ENCODE measurements around the gene SPAG9.

The SPAG9 gene, protein sequence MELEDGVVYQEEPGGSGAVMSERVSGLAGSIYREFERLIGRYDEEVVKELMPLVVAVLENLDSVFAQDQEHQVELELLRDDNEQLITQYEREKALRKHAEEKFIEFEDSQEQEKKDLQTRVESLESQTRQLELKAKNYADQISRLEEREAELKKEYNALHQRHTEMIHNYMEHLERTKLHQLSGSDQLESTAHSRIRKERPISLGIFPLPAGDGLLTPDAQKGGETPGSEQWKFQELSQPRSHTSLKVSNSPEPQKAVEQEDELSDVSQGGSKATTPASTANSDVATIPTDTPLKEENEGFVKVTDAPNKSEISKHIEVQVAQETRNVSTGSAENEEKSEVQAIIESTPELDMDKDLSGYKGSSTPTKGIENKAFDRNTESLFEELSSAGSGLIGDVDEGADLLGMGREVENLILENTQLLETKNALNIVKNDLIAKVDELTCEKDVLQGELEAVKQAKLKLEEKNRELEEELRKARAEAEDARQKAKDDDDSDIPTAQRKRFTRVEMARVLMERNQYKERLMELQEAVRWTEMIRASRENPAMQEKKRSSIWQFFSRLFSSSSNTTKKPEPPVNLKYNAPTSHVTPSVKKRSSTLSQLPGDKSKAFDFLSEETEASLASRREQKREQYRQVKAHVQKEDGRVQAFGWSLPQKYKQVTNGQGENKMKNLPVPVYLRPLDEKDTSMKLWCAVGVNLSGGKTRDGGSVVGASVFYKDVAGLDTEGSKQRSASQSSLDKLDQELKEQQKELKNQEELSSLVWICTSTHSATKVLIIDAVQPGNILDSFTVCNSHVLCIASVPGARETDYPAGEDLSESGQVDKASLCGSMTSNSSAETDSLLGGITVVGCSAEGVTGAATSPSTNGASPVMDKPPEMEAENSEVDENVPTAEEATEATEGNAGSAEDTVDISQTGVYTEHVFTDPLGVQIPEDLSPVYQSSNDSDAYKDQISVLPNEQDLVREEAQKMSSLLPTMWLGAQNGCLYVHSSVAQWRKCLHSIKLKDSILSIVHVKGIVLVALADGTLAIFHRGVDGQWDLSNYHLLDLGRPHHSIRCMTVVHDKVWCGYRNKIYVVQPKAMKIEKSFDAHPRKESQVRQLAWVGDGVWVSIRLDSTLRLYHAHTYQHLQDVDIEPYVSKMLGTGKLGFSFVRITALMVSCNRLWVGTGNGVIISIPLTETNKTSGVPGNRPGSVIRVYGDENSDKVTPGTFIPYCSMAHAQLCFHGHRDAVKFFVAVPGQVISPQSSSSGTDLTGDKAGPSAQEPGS (N-terminal part only)

DNA sequence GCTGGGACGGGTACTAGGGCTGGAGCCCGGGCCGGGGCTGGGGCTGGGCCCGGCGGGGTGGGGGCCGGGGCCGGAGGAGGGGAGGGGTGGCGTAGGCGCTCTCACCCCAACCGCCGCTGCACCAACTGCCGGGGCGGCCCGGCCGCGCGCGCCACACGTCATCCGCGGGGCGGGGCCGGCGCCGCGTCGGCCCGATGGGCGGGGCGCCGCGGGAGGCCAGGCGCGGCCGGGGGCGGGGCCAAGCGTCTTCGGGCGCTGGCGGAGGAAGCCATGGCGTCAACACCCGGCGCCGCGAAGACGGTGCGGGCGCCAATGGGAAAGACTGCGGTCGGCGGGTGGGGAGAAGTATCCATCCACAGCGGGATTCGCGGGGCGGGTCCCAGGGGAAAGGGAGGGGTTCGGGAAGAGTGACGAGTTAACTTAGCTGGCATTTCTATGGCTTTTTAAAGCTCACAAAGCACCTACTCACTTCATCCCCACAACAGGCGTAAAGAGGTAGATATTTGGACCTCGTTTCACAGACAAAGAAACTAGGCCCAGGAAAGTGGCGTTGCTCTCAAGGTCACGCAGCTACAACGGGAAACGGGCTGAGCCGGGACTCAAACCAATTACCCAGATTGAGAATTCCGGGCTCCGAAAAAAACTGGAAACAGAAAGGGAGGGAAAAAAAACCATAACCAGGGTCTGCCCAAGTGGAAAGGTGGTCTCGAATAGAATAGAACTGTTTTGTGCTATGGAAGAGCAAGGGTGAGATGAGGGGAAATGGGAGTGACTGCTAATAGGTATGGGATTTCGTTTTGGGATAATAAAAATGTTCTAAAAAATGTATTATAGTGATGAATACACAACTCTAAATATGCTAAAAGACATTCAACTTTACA is at the start of gene SPAG9:
Gene SPAG9 (minus strand): TSS at position 130 of the 881 bp plus-strand sequence. CDS start 212 bp downstream, outside the sequence.
- DNase-seq: peak; percentile 77

- no peak for DNase-seq
These were observed 48.7 kb upstream of the SPAG9 start for GRCh38 chr17:51169340-51169739.

DNA sequence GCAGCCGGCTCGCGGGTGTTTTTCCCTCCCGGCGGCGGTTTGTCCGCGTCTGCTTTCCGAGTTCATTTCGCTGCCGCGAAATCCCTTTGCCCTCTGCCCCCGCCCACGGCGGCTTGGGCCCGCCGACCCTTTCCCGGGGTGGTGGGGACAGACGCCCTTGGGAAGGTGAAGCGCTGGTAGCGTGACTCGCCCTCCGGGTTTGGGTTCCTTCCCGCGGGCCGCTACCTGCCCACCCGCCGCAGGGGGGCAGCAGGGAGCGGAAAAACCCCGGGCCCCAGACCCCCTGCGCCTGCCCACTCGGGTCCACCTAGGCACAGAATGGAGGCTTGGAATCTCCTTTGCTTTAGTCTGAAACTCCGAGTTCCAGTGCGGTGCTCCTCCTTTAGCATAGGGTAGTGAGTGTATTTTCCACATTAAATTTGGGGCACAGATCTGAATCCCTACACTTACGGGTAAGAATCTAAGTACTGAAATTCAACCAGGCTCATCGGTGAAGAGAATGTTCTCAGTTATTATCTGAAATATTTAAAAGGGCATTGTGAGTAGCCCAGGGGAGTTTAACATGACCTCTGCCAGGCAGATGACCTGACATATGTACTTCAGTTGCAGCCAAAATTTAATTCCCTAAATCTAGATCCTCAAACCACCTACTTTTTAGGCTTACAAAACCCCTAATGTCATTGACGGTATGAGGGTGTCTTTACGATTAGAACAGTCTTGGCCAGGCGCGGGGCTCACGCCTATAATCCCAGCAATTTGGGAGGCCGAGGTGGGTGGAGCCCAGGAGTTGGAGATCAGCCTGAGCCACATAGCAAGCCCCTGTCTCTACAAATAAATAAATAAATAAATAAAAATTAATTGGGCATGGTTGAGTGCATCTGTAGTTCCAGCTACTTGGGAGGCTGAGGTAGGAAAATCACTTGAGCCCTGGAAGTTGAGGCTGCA is 46.6 kb upstream of the SPAG9 start:
- no peak for DNase-seq

DNA sequence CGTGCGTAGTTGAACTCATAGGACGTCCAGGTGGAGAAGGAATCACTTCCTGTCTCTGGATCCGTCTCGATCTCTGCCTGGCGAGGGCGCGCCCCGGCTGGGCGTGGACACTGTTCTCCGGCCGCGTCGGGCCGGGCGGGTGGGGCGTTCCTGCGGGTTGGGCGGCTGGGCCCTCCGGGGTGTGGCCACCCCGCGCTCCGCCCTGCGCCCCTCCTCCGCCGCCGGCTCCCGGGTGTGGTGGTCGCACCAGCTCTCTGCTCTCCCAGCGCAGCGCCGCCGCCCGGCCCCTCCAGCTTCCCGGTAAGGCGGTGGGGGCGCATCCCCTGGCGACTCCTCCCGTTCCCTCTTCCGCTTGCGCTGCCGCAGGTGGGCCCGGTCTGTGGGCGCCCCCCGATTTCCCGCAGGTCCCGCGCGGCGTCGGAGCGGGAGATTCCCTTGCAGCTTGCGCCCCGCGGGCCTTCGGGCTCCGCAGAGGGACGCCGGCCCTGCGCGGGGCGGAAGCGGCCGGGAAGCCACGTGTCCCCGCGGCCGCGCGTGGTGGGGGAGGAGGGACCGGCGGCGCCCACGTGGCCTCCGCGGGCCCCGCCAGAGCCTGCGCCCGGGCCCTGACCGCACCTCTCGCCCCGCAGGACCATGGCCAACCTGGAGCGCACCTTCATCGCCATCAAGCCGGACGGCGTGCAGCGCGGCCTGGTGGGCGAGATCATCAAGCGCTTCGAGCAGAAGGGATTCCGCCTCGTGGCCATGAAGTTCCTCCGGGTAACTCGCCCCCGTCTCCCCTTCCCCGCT is 45.7 kb upstream of the SPAG9 start, which contains the start of gene NME2:
Gene NME2 (plus strand): TSS at position 214 of the 789 bp plus-strand sequence. CDS start 420 bp downstream, at position 634.
- peak; percentile 69 for DNase-seq

DNA sequence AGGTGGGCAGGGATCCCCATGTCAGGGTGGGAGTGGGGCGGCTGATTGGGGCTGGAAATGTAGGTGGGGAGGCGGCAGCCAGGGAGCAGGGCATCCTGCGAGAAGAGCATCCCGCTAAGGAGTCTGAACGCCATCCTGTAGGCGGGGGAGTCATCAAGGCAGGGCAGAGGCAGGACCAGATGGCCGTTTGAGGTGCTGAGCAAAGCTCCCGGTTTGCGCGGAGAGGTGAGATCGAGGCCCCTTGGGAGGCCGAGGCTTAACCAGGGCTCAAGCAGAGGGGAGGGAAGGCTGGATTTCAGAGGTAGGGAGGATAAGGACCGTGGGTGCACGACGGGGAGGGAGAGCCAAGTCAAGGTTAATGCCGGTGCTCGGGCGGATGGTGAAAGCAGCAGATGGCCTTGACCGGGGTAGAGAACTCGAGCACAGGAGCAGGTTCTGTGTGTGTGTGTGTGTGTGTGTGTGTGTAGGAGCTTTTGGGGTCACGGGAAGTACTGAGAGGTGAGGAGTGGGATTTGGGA is 45.1 kb upstream of the SPAG9 start:
- DNase-seq: peak; percentile 73

DNA sequence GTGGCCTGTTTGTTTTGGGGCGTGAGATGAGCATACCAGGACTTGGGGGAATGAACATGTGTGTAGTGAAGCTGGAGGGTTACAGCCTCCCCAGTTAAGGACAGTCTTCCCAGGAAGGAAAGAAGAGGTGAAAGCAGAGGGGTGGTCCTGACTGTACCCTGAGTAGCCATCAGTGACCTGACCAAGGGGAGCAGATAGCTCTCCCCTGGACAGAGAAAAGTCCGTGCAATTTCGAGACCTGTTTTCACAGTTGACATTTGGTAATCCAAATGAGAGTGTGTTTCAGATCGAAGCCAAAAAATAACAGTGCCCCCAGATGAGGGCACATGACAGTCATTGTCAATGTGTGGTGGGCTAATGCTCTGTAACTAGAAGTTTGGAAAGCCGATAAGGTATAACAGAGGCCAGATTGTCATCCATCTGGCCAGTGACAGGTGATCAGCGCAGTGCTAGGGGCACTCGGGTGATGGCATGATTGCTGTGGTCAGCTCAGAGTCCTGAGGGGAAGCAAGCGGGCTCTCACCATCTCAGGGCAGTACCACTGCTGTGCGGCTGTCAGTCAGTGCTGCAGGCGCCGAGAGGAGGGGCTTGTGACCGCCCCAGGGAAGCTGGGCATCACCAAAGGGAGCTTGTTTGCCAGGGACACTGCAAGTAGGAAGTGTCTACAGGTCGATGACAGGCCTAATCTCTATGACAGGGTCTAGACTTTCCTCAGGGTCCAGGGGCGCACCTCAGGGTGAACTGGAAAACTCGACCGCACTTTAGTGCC is 44.4 kb upstream of the SPAG9 start:
- DNase-seq: peak; percentile 57

DNA sequence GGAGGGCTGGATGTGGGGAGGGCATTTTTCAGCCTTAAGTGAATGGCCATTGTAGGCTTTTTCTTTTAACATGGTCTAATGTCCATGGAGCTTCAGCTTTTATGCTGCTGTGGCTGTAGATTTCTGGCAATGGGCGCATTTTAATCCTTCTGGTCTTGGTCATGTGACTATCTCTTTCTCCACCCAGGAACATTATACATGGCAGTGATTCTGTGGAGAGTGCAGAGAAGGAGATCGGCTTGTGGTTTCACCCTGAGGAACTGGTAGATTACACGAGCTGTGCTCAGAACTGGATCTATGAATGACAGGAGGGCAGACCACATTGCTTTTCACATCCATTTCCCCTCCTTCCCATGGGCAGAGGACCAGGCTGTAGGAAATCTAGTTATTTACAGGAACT is 40.9 kb upstream of the SPAG9 start:
- no peak for DNase-seq

DNA sequence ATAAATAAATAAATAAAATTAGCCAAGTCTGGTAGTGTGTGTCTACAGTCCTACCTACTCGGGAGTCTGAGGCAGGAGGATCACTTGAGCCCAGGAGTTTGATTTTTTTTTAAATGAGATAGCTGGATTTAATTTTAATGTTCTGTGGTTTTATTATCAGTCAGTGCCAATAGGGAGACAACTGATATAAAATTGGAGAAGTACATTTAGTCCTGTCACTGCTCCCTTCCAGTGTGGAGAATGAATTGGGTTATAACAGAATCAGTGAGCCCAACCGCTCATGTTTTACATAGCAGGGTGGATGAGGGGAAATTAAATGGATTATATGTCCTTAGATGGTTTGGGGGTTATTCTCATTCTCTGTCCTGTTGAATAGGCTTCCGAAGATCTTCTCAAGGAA is 38.9 kb upstream of the SPAG9 start:
- no peak for DNase-seq

DNA sequence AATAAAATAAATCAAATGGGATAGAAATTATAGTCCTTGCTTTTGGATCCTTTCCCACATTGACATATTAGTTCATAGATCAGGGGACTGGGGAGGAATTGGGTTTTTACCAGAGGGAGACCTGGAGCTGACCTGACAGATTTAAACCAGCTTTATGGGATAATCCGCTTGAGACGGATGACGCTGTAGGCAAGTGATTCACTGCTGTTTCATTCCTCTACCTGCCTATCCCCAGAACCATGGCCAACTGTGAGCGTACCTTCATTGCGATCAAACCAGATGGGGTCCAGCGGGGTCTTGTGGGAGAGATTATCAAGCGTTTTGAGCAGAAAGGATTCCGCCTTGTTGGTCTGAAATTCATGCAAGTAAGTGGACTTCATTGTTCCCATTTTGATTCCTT is 34.7 kb upstream of the SPAG9 start:
- DNase-seq: no peak

GRCh38 chr17:51154176-51154575 is 33.5 kb upstream of the SPAG9 start:
- DNase-seq: no peak

DNA sequence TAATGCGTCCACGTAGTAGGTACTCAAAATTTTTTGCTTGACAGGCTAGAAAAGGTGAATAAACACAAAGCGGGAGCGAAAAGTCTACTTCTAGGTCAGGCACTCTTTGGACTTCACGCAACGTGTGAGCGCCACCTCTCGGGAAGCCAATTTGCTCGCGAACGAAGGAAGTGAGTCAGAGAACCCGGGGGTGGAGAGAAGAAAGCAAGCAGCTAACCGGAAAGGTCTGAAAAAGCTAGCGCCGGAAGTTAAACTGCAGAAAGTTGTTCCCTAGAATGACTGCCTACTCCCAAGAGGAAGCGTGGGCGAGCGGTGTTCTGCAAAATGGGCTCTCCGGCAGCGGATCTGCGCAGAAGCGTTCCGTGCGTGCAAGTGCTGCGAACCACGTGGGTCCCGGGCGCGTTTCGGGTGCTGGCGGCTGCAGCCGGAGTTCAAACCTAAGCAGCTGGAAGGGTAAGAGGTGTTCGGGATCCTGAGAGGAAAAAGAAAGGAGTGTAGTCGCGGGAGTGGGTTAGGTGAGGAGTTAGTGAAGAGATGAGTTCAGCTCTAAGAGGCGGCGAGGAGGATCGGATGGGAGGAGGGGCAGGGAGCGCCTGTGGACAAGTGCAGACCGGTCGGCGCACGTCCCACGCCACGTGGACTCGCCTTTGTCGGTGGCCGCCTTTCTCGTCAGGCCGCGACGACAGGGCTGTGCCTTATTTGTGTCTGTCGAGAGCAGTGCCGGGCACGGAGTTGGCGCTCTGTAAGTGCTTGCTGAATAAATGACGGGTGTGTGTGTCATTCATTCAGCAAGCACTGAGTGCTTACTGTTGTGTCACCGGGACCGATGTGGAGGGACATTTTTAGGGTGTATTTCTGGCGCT is 32.8 kb upstream of the SPAG9 start, which contains the start of gene NME1:
Gene NME1 (plus strand): TSS at position 350 of the 863 bp plus-strand sequence. CDS start 2,096 bp downstream, outside the sequence.
- peak; percentile 99 for DNase-seq

DNA sequence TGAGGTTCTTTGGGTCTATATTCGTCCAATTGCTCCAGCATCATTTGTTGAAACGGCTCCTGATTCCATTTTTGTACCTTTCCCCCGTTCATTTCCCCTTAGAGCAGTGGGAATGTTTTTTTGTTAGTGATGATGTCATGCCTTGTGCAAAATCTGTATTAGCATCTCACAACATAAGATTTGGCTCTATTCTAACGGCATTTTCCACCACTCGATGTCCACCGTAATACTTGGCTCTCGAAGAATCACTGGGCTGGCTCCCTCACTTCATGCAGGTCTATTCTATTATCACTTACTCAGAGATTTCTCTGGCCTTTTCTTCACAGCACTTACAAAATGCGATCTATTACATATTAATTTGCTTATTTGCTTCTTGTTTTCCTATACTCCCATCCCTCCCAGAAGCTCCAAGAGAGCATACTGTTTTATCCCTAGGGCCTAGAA is 32.1 kb upstream of the SPAG9 start:
- DNase-seq: no peak

- DNase-seq: no peak
These were observed 30.3 kb upstream of the SPAG9 start for GRCh38 chr17:51150932-51151331.

DNA sequence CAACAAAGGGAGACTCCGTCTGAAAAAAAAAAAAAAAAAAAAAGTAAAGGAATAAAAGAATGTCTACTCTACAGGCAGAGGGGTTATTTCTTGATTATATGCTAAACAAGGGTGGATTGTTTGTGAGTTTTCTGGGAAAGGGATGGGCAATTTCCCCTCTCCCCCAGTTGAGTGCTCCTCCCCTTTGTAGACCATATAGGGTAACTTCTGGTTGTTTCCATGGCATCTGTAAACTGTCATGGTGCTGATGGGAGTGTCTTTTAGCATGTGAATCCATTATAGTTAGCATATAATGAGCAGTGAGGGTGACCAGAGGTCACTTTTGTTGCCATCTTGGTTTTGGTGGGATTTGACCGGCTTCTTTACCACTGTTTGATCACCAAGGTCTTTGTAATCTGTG is 28.5 kb upstream of the SPAG9 start:
- no peak for DNase-seq

DNA sequence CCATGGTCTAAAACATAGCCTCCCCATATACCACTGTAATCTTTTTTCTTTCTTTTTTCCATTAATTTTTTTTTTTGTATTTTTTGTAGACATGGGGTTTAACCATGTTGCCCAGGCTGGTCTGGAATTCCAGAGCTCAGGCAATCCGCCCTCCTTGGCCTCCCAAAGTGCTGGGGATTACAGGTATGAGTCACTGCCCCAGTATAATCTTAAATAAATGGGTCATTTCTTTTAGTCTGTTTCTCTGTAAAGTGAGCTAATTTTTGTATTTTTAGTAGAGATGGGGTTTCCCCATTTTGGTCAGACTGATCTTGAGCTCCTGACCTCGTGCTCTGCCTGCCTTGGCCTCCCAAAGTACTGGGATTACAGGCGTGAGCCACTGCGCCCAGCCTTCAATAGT is 27.0 kb upstream of the SPAG9 start:
- no peak for DNase-seq

GRCh38 chr17:51144266-51145022 is 23.8 kb upstream of the SPAG9 start:
- DNase-seq: no peak

DNA sequence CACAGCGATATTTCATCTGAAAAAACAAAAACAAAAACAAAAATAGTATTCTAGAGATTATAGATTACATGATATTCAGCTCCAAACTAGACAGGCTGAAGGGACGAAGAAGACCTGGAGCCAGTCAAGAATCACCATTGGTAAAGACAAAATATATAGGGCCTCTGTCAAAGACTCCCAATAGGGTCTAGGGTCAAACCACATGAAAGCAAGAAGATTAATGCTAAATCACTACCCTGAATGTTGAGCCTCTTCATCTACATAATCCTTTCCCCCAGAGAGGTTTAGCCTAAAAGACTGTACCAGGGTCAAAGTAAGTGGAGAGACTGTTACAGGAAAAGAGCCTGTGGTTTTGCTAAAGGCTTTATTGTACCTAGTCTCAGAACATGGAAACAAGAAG is 21.9 kb upstream of the SPAG9 start:
- peak; percentile 15 for DNase-seq
